Upper lobe of left lung (tissue), 6 donors: ENCODE measurements around the gene GFI1B. TPM values are rescaled to one million over a fixed set of nuclear protein-coding genes. Genes with fewer than 3 reads are reported as not detected.
"Not testable (repeated sequence)": the region's sequence is repeated elsewhere in the genome, so short reads cannot be mapped to it uniquely, and the experiment has no call there.

ENCODE experiments used
- ATAC-seq, 2 donors: fragments of 200-7000 bp; cut with Tn5 transposase; one replicate each; pipeline ENCODE4 v1.9.1; 2022; ENCODE audit warnings: mild to moderate bottlenecking in 2 of 2, moderate library complexity in 2 of 2; ENCODE audit not compliant: low FRiP score in 2 of 2
- DNase-seq, 2 donors: peaks; one replicate each; pipeline ENCODE4 v3.0.0-alpha.2; 2019 to 2020
- H3K27ac ChIP-seq, 4 donors: fragments of 200-600 bp; sonication (generic); one replicate each; pipeline ENCODE4 v1.5.1; 2016 to 2019
- H3K27me3 ChIP-seq, 4 donors: fragments of 200-600 bp; sonication (generic); one replicate each; pipeline ENCODE4 v1.5.1; 2017 to 2019
- H3K36me3 ChIP-seq, 4 donors: fragments of 200-600 bp; sonication (generic); one replicate each; pipeline ENCODE4 v1.5.1; 2016 to 2019
- H3K4me1 ChIP-seq, 4 donors: fragments of 200-600 bp; sonication (generic); one replicate each; pipeline ENCODE4 v1.5.1; 2018 to 2019
- H3K4me3 ChIP-seq, 4 donors: fragments of 200-600 bp; sonication (generic); one replicate each; pipeline ENCODE4 v1.5.1; 2017 to 2019; ENCODE audit warnings: mild to moderate bottlenecking in 2 of 4, moderate library complexity in 1 of 4
- H3K9me3 ChIP-seq, 4 donors: fragments of 200-600 bp; sonication (generic); one replicate each; pipeline ENCODE4 v1.5.1; 2018 to 2019
- CTCF ChIP-seq, 6 experiments: fragments of 450-650 bp in 4 of 6; fragments of 200-600 bp in 2 of 6; sonication (generic) in 2 of 6; IDR thresholded peaks; one replicate each; pipeline ENCODE4 v1.5.1; 2016 to 2019; ENCODE audit warnings: antibody characterized with exemption in 6 of 6
- EP300 ChIP-seq, 4 donors: sonication (generic); formaldehyde crosslinking; IDR thresholded peaks; one replicate each; pipeline ENCODE4 v1.5.1; 2017; ENCODE audit warnings: antibody characterized with exemption in 4 of 4, control low read depth in 2 of 4
- POLR2A ChIP-seq, 4 donors: fragments of 450-650 bp; IDR thresholded peaks; one replicate each; pipeline ENCODE4 v1.5.1; 2016 to 2017; ENCODE audit warnings: antibody characterized with exemption in 4 of 4, mild to moderate bottlenecking in 2 of 4
- POLR2AphosphoS5 ChIP-seq, 2 donors: sonication (generic); formaldehyde crosslinking; IDR thresholded peaks; one replicate each; pipeline ENCODE4 v1.5.1; 2017; ENCODE audit warnings: antibody characterized with exemption in 2 of 2
- WGBS, 2 donors: methylation state at CpG; one replicate each; pipeline ENCODE4 v1.1.5; 2017 to 2018; 5-methylcytosine and 5-hydroxymethylcytosine counted together
- total RNA-seq, 6 donors: library from RNA; depleted of rRNA in 4 of 6; stranded (reverse); fragments of >200 nt in 4 of 6; gene quantifications; one replicate each; pipeline versions ENCODE4 v1.1.0 to v1.2.1, GENCODE V29; 2016 to 2021
- donor health status: DM: no; HTN: no; CAD: no; lungs with moderate emphysema.
- donor health status: DM: no; HTN: yes; CAD: no; lungs with severe emphysema.

Gene GFI1B
- total RNA-seq, 6 donors from 2014 or later: 0.97 to 3.5 (median 1.9) TPM

GRCh38 chr9:132988244-132989013 is 9.9 kb downstream of the GFI1B start:
- WGBS, 2 donors: 86 to 88% methylated on average over 11 to 14 of the region's 14 CpGs
- Histone ChIP-seq H3K27me3 (peaks cover 0 to 5% (median 0%) of the 10 kb centered on the region in 4 donors), H3K9me3 (no peaks in the 10 kb centered on the region), H3K27ac (no peak overlapping the region), H3K4me3 (no peak overlapping the region), H3K36me3 (no peaks in the 10 kb centered on the region), H3K4me1 (no peaks in the 10 kb centered on the region)
- DNase-seq: peak in 1 of 2 donors; percentile 47
- ATAC-seq: no peak
- TF ChIP-seq EP300 (IDR thresholded peaks at IDR 0.05) (no peak), CTCF (IDR thresholded peaks at IDR 0.05) (no peak), POLR2AphosphoS5 (IDR thresholded peaks at IDR 0.05) (no peak), POLR2A (IDR thresholded peaks at IDR 0.05) (no peak)

- Histone ChIP-seq H3K9me3 (no peaks in the 10 kb centered on the region), H3K27ac (no peak overlapping the region), H3K4me3 (no peak overlapping the region), H3K27me3 (peaks cover 0 to 5% (median 0%) of the 10 kb centered on the region in 4 donors), H3K4me1 (no peaks in the 10 kb centered on the region), H3K36me3 (no peaks in the 10 kb centered on the region)
- WGBS, 2 donors: 93% methylated on average over 7 to 13 of the region's 13 CpGs
- ATAC-seq (no peak), DNase-seq (peak in 1 of 2 donors; percentile 59)
- no peak for TF ChIP-seq POLR2AphosphoS5 (IDR thresholded peaks at IDR 0.05)
- no peak for TF ChIP-seq EP300 (IDR thresholded peaks at IDR 0.05)
- TF ChIP-seq CTCF (IDR thresholded peaks at IDR 0.05): no peak
- TF ChIP-seq POLR2A (IDR thresholded peaks at IDR 0.05): no peak
Observed at GRCh38 chr9:132989014-132989310, 10.5 kb downstream of the GFI1B start.

- TF ChIP-seq CTCF (IDR thresholded peaks at IDR 0.05) (no peak), EP300 (IDR thresholded peaks at IDR 0.05) (no peak), POLR2AphosphoS5 (IDR thresholded peaks at IDR 0.05) (no peak), POLR2A (IDR thresholded peaks at IDR 0.05) (no peak)
- peak in 1 of 2 donors; percentile 76 for DNase-seq
- no peaks in the 10 kb centered on the region for H3K9me3 ChIP-seq
- H3K27me3 ChIP-seq: peaks cover 0 to 5% (median 0%) of the 10 kb centered on the region in 4 donors
- H3K36me3 ChIP-seq: no peaks in the 10 kb centered on the region
- 83 to 89% methylated on average over 20 to 23 of the region's 23 CpGs for WGBS, 2 donors
- ATAC-seq: no peak
- peaks cover 0 to 3% (median under 1%) of the 10 kb centered on the region in 4 donors for H3K4me1 ChIP-seq
- H3K4me3 ChIP-seq: no peak overlapping the region
- H3K27ac ChIP-seq: no peak overlapping the region
Observed at GRCh38 chr9:132989414-132989996, 11.0 kb downstream of the GFI1B start.

GRCh38 chr9:132989998-132990557 is 11.6 kb downstream of the GFI1B start:
- ATAC-seq, H3K27me3 ChIP-seq, DNase-seq, H3K9me3 ChIP-seq, H3K27ac ChIP-seq, H3K4me1 ChIP-seq, H3K4me3 ChIP-seq, H3K36me3 ChIP-seq: not testable (repeated sequence)
- 70 to 81% methylated on average over 3 to 4 of the region's 4 CpGs for WGBS, 2 donors

GRCh38 chr9:132990781-132991180 is 12.3 kb downstream of the GFI1B start:
- WGBS, 2 donors: 82 to 93% methylated on average over 5 to 14 of the region's 14 CpGs
- no peak for TF ChIP-seq POLR2AphosphoS5 (IDR thresholded peaks at IDR 0.05)
- no peak for TF ChIP-seq EP300 (IDR thresholded peaks at IDR 0.05)
- TF ChIP-seq CTCF (IDR thresholded peaks at IDR 0.05): no peak
- TF ChIP-seq POLR2A (IDR thresholded peaks at IDR 0.05): no peak
- no peaks in the 10 kb centered on the region for H3K27me3 ChIP-seq

More at GRCh38 chr9:132990781-132991180, 12.3 kb downstream of the GFI1B start:
- no peak overlapping the region for H3K4me3 ChIP-seq
- peak in 1 of 2 donors; percentile 69 for DNase-seq
- no peak for ATAC-seq
- H3K9me3 ChIP-seq: no peaks in the 10 kb centered on the region
- no peak overlapping the region for H3K27ac ChIP-seq
- H3K4me1 ChIP-seq: peaks cover 0 to 4% (median 2%) of the 10 kb centered on the region in 4 donors
- no peaks in the 10 kb centered on the region for H3K36me3 ChIP-seq
